Hair follicle dermal papilla cell (primary cell): ENCODE results near the gene PDRG1. TPM values are rescaled to one million over a fixed set of nuclear protein-coding genes. Genes with fewer than 3 reads are reported as not detected.
A peak's percentile ranks its signal among the peaks of the same experiment; 100 is the strongest.

Experiments
- small RNA-seq: library from RNA; depleted of rRNA; stranded (forward); fragments of <200 nt; gene quantifications from one replicate; pipeline ENCODE3, GENCODE V24; 2012
- total RNA-seq: library from RNA; depleted of rRNA; stranded (reverse); fragments of >200 nt; gene quantifications from 2 replicates; pipeline ENCODE4 v1.2.3, GENCODE V29; 2012

The PDRG1 gene
- total RNA-seq = 2.8 and 4.0 TPM in 2 replicates

DNA sequence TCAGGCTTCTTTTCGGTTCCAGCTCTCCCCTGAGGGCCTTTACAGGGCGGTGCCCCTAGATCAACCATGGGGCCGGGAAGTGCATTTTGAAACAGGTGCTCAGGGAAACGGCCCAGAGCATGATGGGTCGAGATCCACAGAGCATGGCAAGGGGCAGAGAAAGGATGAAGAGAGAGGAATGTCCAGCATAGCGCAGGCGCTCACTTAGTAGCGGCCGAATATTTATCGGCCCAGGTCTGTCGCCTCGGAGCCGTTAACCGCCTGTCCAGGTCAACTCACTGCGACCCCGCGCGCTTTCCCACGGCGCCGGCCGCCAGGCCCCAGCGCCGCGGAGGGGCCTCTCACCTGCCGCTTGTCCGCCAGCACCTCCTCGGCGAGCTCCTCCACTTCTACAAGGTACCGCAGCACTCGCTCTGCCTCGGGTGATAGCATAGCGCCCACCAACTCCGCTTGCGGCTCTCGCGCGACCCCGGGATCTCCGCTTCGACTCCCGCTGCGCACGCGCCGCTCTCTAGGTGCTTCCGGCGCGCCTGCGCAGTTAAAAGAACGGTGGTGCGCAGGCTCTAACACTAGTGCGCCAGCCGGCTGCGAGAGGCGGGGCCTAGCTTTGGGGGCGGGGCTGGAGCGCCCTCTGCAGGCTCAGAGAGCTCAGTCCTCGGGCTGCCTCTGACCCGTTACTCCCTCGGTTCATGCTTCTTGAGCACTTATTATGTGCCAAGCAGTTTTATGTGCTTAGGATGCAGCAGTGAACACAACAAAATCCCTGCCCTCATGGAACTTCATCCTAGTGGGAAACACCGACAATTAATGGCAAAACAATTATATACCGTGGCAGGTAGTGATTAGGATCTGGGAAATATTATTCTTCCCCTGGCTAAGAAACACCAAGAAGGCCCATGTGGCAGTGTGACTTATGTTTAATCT lies at the start of gene PDRG1:
TSS of gene PDRG1 (minus strand) at position 517 of the 924 bp plus-strand sequence. CDS start at position 432, 85 bp downstream.

DNA sequence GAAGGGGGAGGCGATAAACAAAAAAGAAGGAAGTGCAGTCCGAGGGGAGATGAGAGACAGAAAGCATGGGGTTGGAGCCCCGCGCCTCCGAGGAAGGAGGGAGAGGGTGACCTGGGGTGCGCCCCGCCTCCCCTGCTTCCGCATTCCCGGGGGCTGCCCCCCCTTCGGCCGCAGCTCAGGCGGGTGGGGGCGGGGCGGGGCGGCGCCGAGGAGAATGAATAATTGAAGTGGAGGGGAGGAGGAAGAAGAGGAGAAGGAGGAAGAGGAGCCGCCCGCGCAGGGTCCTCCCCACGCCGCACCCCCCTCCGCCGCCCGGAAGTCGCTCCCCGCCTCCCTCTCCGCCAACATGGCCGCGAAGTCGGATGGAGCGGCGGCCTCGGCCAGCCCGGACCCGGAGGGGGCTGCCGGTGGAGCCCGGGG lies 16.0 kb upstream of the PDRG1 start, which contains the start of gene XKR7:
TSS of gene XKR7 (plus strand) at position 322 of the 420 bp plus-strand sequence. CDS start at position 347, 25 bp downstream.

Small RNA genes within 50 kb of the gene (small RNA-seq; reads per million reads assigned to genes)
- gene RNU1-94P = 18.3 reads per million, percentile 95 among the genes with 10 or more reads in this experiment

Other genes starting within 250 kb of the PDRG1 start
- 77.1 and 98.5 TPM in 2 replicates for gene BCL2L1, start 229.2 kb downstream of the PDRG1 start, total RNA-seq
- 11.2 and 12.3 TPM in 2 replicates for gene TPX2, start 212.8 kb downstream of the PDRG1 start, total RNA-seq
- gene MYLK2, start 132.7 kb downstream of the PDRG1 start, total RNA-seq = under 0.01 and 0.12 TPM in 2 replicates
- gene FOXS1, start 106.4 kb downstream of the PDRG1 start, total RNA-seq = 0.16 TPM in 1 of 2 replicates, not detected in the other
- 2.1 TPM in 1 of 2 replicates, not detected in the other for gene DUSP15, start 81.5 kb downstream of the PDRG1 start, total RNA-seq
- gene TTLL9, start 81.4 kb downstream of the PDRG1 start, total RNA-seq = not detected in 2 replicates
- gene XKR7, start 16.1 kb upstream of the PDRG1 start, total RNA-seq = not detected in 2 replicates
- gene CCM2L, start 58.4 kb upstream of the PDRG1 start, total RNA-seq = not detected in 2 replicates
- 0.65 TPM in 1 of 2 replicates, not detected in the other for gene HCK, start 100.2 kb upstream of the PDRG1 start, total RNA-seq
- gene TM9SF4, start 157.7 kb upstream of the PDRG1 start, total RNA-seq = 57.3 and 57.8 TPM in 2 replicates